Thoracic aorta (tissue), 2 donors: ENCODE data around the gene LTBP1. TPM values are rescaled to one million over a fixed set of nuclear protein-coding genes. Genes with fewer than 3 reads are reported as not detected.

Experiments used
- ATAC-seq: fragments of 150-250 bp; one replicate; pipeline ENCODE4 v1.8.0; 2017; ENCODE audit warnings: low read depth; ENCODE audit not compliant: insufficient number of reproducible peaks, low FRiP score
- DNase-seq: peaks from one replicate; pipeline ENCODE4 v3.0.0-alpha.2; 2020; ENCODE audit warnings: low spot score
- H3K27ac ChIP-seq, 2 donors: fragments of 200-600 bp; sonication (generic); 1 replicate in 1 of 2; 2 replicates in 1 of 2; pipeline ENCODE4 v1.5.1; 2016; ENCODE audit warnings: mild to moderate bottlenecking in 2 of 2, moderate library complexity in 2 of 2
- H3K27me3 ChIP-seq: fragments of 200-600 bp; sonication (generic); replicated peaks from 2 replicates; pipeline ENCODE4 v1.6.0; 2016; ENCODE audit warnings: mild to moderate bottlenecking; ENCODE audit not compliant: insufficient read depth
- H3K36me3 ChIP-seq: fragments of 200-600 bp; sonication (generic); one replicate; pipeline ENCODE4 v1.5.1; 2016
- H3K4me1 ChIP-seq, 2 donors: fragments of 200-600 bp; sonication (generic); 1 replicate in 1 of 2; 2 replicates in 1 of 2; pipeline versions ENCODE4 v1.5.1 to v1.6.0; 2016; ENCODE audit warnings: low read depth in 2 of 2, mild to moderate bottlenecking in 1 of 2; ENCODE audit not compliant: control insufficient read depth in 1 of 2
- H3K4me3 ChIP-seq: fragments of 200-600 bp; sonication (generic); 2 replicates; pipeline ENCODE4 v1.5.1; 2016; ENCODE audit warnings: mild to moderate bottlenecking
- H3K9me3 ChIP-seq: fragments of 200-600 bp; sonication (generic); 2 replicates; pipeline ENCODE4 v1.5.1; 2016
- CTCF ChIP-seq: fragments of 200-600 bp; sonication (generic); IDR thresholded peaks from one replicate; pipeline ENCODE4 v1.5.1; 2019; ENCODE audit warnings: antibody characterized with exemption
- total RNA-seq, 2 donors: library from RNA; depleted of rRNA; stranded (reverse); fragments of >200 nt; gene quantifications; one replicate each; pipeline versions ENCODE4 v1.1.0 to v1.2.3, GENCODE V29; 2016

Gene LTBP1
- total RNA-seq, 2 donors from 2014 or later = 584 to 786 TPM

- Histone ChIP-seq H3K4me1 (peaks cover 73 to 100% of the 10 kb centered on the region in 2 donors), H3K4me3 (no peak overlapping the region), H3K27me3 (no peaks in the 10 kb centered on the region), H3K9me3 (no peaks in the 10 kb centered on the region), H3K36me3 (no peaks in the 10 kb centered on the region), H3K27ac (peak overlapping the region; percentile 91 to 93)
- TF ChIP-seq CTCF = no peak
- ATAC-seq = no peak
- no peak for DNase-seq
These were observed 269.2 kb downstream of the LTBP1 start for GRCh38 chr2:33215983-33216382.

GRCh38 chr2:33216508-33217182, 269.9 kb downstream of the LTBP1 start:
- Histone ChIP-seq H3K4me1 (peaks cover 71 to 100% of the 10 kb centered on the region in 2 donors), H3K4me3 (no peak overlapping the region), H3K27me3 (no peaks in the 10 kb centered on the region), H3K36me3 (no peaks in the 10 kb centered on the region), H3K9me3 (no peaks in the 10 kb centered on the region), H3K27ac (peak overlapping the region; percentile 91 to 93)
- ATAC-seq (no peak), DNase-seq (no peak)
- no peak for TF ChIP-seq CTCF

- DNase-seq (no peak), ATAC-seq (no peak)
- H3K9me3 ChIP-seq = no peaks in the 10 kb centered on the region
- peaks cover 4% of the 10 kb centered on the region for H3K36me3 ChIP-seq
- TF ChIP-seq CTCF = no peak
- H3K4me1 ChIP-seq = peaks cover 66 to 98% of the 10 kb centered on the region in 2 donors
- H3K27me3 ChIP-seq = no peaks in the 10 kb centered on the region
- H3K4me3 ChIP-seq = no peak overlapping the region
- H3K27ac ChIP-seq = peak overlapping the region; percentile 91 to 93
These were observed 270.7 kb downstream of the LTBP1 start for GRCh38 chr2:33217406-33217805.

GRCh38 chr2:33219114-33219513, 272.4 kb downstream of the LTBP1 start:
- H3K4me1 ChIP-seq = peaks cover 59 to 97% of the 10 kb centered on the region in 2 donors
- no peaks in the 10 kb centered on the region for H3K9me3 ChIP-seq
- H3K4me3 ChIP-seq = no peak overlapping the region
- DNase-seq = no peak
- TF ChIP-seq CTCF = no peak
- no peak for ATAC-seq
- peak overlapping the region; percentile 66 to 93 for H3K27ac ChIP-seq
- peaks cover 18% of the 10 kb centered on the region for H3K36me3 ChIP-seq
- no peaks in the 10 kb centered on the region for H3K27me3 ChIP-seq

- Histone ChIP-seq H3K4me1 (peaks cover 51 to 97% of the 10 kb centered on the region in 2 donors), H3K9me3 (no peaks in the 10 kb centered on the region), H3K36me3 (peaks cover 19% of the 10 kb centered on the region), H3K27me3 (no peaks in the 10 kb centered on the region), H3K27ac (peak overlapping the region; percentile 66 to 93), H3K4me3 (no peak overlapping the region)
- no peak for TF ChIP-seq CTCF
- ATAC-seq = no peak
- DNase-seq = no peak
These were observed 273.1 kb downstream of the LTBP1 start for GRCh38 chr2:33219850-33220275.
